Activated T-cell treated with anti-CD3 and anti-CD28 coated beads for 48 hours (primary cell): ENCODE measurements around the gene RNF149.

Source experiments
- DNase-seq: peaks from one replicate; pipeline ENCODE4 v3.0.0-alpha.2; 2020; ENCODE audit warnings: low read depth

RNF149 gene

GRCh38 chr2:101294861-101295260 is 13.6 kb downstream of the RNF149 start:
- DNase-seq, result no peak

DNA sequence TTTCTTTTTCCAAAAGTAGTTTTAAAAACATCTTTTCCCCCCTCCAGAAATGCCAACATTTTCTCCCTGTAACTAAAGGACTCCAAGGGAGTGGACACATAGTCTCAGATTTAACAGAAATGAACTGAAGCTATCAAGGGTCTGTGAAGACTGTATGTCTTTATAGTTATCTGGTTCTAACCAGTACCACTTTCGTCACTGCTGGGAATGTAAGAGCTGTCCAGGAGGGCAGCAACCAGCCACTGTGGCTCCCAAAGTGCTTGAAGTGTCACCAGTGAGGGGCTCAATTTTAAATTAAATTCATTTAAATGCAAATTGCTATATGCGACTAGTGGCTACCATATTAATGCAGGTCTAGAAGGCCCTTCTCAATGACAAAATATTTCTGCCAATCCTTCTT is 15.0 kb downstream of the RNF149 start:
- no peak for DNase-seq

GRCh38 chr2:101291973-101292372 is 16.5 kb downstream of the RNF149 start:
- no peak for DNase-seq

DNA sequence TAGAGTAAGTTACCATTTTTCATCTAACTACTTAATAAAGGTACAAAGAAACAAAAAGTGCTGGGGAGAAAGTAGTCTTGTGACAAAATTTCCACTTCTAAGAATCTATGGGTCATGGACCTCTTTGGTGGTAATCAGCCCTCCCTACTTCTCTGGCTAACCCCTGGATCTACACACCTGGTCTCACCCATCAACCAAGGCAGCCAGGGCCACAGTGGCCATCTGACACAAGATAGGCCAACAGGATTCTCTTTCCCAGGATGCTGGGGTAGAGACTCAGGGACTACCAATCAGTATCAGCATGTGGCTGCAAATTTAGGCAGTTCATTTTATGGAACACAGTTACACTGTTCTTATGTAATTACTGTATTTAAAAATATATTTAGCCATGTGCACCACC is 17.8 kb downstream of the RNF149 start:
- no peak for DNase-seq

DNA sequence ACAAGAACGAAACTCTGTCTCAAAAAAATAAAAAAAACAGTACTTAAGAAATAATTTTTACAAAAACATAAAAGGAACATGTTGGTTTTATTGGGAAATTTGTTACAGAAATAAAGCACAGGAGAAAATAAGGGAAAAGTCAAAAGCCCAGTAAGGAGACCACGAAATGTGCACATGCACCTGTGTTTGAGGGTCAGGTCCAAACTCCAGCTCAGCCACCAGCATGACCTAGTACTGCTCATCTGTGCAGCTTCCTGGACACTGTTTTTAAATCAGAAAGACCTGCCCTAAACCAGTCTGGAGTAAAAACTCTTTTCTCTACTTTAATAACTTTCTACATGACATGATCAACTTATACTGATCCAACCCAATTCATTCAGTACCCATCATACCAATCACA is 21.2 kb downstream of the RNF149 start:
- no peak for DNase-seq

DNA sequence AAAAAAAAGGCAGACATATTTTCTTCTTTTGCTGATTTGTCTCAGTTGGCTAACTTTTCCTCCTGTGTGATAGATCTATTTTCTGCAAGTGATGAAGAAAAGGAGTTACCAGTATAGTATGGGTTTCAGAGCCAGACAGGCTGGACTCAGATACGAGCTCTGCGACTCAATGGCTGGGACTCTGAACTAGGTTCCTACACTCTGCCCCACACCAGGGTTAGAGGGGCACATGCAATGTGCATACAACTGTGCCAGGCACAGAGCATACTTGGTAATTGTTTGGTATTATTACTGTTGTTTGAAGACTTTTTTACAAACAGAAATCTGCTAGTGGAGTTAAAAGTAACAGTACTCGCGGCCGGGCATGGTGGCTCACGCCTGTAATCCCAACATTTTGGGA is 21.8 kb downstream of the RNF149 start:
- no peak for DNase-seq

GRCh38 chr2:101282980-101283379 is 25.5 kb downstream of the RNF149 start:
- DNase-seq, result no peak

DNA sequence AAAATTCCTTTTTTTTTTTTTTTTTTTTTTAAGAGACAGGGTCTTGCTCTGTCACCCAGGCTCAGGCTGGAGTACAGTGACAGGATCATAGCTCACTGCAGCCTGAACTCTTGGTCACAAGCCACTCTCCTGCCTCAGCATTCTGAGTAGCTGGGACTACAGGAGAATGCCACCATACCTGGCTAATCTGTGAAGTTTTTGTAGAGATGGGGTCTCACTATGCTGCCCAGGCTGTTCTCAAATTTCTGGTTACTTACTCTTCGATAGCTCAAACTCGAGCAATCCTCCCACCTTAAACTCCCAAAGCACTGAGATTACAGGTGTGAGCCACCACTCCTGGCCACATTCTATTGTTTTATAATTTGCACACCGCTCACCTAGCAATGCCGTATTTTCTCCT is 27.0 kb downstream of the RNF149 start:
- no peak for DNase-seq

DNA sequence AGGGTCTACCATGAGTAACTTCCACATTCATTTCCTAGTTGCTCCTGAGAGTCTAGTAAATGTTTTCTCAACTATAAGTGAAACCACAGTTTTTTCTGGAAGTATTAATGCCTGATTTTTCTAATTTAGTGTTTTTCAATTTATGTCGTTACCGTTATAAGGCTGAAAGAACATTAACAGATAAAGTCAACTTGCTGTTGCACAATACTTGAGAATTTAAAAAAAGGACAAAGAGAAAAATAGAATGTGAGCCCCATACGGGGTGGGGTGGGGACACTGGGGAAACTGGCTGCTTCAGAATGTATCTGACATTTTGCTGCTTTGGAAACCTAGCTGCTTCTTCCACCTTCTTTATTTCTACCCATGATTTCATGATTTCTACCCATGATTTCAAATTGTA is 29.6 kb downstream of the RNF149 start:
- DNase-seq, result no peak

DNA sequence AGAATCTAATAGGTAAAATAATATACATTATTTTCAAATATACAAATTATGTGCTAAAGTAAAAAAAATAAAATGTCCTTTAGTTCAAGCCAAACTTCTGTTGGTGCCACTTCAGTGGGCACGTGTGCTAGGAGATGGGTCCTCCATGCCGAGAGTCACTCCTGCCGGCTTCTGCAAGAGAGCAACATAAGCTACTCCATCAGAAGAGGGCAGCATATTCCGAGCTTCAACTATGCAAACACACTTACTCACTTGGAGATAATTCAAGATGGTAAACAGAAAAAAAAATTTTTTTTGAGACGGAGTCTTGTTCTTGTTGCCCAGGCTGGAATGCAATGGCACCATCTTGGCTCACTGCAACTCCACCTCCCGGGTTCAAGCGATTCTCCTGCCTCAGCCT is 31.4 kb downstream of the RNF149 start:
- no peak for DNase-seq

GRCh38 chr2:101274142-101274541 is 34.4 kb downstream of the RNF149 start:
- no peak for DNase-seq

GRCh38 chr2:101273056-101273455 is 35.4 kb downstream of the RNF149 start:
- DNase-seq, result no peak

DNA sequence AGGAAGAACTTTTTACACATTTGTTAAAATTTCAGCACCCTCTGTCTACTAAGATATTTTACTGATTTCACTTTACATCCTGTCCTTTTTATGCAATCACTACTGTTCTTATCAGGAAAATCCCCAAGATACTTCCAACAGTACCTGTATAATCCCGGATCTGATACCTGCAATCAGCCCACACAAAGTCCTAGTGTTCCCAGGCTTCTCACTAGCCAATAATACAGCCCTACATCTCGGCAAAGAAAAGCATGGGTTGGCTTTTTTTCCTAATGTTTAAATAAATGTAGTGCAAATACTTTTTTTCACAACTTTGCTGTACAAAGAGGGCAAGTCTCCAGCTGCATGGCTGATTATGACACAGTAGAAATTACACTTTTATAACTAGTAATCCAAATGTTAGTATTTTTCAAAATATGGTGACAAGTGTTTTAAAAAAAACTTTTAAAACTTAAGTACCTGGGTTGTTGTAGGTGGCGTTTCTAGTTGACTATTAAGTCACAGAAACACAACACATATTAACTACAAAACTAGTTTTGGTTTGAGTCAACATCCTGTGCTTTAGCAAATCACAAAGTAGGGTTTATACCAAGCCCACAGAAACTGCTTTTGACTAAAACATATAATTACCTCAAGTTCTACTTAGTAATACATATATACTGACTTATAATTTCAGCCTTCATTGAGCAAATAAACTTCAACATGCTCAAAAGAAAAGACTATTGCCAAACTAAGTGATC is 36.3 kb downstream of the RNF149 start:
- no peak for DNase-seq

- DNase-seq, result no peak
Measured at GRCh38 chr2:101270700-101271259, 37.7 kb downstream of the RNF149 start.

DNA sequence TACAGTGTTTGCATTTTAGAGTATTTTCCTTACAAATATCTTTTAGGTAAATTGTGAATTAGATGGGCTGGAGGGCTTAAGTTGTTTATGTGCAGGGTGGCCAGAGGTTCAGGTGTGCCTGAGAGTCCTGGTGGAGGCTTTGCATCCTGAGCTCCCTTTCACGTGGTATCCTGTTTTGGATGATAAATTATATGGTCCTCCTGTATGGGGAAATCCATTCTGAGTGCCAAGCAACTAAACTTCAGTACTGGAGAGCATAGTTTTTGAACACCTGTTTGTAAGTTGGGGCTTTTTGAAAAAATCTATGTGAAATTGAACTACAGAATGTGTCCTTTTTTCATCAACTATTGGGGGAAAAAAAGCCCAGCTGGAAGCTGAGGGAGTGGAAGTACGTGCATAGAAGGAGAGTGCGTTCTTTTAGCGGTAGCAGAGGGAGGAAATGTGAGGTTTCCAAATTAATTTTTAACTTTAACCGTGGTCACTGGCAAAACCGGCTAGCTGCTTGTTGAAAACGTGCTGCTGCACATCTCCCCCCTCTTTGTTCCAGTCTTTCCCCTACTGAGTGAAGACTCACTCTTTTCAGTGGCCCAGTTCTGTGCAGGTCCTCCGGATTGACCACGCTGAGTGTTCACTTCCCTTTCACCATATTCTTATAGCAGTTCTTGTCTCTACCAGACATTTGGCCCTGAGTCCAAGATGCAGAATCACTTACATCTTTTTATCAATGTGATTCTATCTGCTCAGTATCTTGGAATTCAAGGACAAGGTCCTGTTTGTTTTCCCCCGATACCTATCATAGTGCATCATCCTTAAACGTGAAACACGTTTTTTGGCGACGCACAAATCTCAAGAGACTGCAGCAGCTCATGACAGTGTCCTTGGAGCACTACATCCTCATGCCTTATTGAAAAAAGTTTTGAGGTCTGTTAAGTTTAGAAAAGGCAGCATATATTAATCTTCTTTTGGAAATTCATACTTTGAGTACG is 40.5 kb downstream of the RNF149 start:
- DNase-seq, result no peak

GRCh38 chr2:101265893-101266499 is 42.5 kb downstream of the RNF149 start:
- no peak for DNase-seq

DNA sequence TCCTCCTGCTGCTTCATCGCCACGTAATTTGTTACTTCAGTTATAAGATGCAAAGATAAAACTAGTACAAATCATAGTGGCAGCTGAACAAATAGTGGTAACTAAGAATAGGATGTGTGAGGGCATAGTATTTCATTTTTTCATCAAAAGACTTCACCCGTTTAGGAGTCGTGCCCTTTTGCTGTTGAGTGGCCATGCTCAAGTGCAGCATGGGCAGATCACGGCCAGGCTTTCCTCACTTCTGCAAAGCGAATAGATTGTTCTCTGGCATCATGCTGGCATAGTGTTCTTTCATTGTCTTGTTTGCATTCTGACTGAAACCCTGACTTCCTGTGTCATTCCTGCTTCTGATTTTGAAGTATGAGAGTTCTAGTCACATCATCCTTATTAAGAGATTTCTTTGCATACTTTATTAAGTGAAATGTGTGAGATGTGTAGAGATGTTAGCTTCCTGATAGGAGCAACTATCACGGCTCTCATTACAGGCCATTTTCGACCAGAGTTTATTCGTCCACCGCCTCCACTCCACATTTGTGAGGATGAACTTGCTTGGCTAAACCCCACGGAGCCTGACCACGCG is 44.1 kb downstream of the RNF149 start:
- DNase-seq, result no peak

GRCh38 chr2:101263377-101263800 is 45.1 kb downstream of the RNF149 start:
- no peak for DNase-seq

GRCh38 chr2:101262142-101262541 is 46.4 kb downstream of the RNF149 start:
- DNase-seq, result no peak

- no peak for DNase-seq
Measured at GRCh38 chr2:101258804-101259203, 49.7 kb downstream of the RNF149 start.

DNA sequence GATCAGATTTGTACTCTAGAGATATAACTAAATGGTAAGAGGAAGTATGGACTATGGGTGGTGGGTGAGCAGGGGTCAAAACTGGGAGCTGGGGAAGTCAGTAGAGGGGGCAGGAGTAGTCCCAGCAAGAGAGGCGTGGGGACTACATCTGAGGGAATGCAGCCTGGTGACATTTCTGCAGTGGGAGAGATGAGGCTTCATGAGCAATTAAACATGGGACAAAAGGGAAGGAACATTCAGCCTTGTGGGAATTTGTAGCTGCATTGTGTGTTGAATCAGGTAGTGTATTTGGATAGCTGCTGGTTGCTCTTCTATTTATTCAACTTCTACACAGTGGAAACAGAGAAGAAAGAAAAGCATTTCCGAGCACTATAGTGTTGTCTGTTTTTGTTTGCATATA is 52.2 kb downstream of the RNF149 start:
- no peak for DNase-seq

GRCh38 chr2:101255501-101255900 is 53.0 kb downstream of the RNF149 start:
- DNase-seq, result no peak
